ENCODE measurements around the gene PTPN20.

Gene PTPN20

DNA sequence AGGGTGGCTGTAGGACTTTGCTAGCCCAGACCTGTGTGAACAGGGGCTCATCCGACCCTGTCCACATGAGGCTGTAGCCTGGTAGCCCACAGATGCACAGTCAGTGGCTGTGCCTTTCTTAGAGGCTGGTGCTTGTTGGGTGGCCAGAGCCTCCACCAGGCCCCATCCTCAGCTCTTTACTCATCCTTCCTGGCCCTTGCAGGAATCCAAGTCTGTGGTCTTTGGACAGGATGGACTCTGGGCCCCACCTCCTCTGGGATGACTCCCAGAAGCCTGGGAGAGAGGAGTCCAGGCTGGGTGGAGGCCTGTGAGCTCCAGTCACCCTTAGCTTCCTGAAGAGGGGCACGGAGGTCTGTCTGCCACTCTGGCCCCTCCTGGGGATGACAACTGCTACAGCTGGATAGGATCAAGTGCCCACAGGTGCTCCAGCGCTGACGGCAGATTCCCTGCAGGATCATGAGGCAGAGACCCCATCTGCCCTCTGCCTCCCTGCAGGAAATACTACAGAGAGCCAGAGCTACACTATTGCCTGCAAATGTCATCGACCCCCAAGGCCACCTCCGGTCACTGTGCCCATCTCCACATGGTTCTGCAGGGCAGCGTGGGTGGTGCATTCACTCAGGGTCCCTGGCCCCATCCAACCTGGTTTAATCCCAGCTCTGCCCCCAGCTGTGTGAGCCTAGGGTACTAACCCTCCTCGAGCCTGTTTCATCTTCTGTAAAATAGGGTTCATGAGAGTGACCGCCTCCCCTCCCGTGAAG is 114.5 kb downstream of the PTPN20 start:
- TF ChIP-seq EZH2phosphoT487 (IDR thresholded peaks at IDR 0.05; ENCODE audit: borderline replicate concordance), result no peak
- TF ChIP-seq, protein P1, sequence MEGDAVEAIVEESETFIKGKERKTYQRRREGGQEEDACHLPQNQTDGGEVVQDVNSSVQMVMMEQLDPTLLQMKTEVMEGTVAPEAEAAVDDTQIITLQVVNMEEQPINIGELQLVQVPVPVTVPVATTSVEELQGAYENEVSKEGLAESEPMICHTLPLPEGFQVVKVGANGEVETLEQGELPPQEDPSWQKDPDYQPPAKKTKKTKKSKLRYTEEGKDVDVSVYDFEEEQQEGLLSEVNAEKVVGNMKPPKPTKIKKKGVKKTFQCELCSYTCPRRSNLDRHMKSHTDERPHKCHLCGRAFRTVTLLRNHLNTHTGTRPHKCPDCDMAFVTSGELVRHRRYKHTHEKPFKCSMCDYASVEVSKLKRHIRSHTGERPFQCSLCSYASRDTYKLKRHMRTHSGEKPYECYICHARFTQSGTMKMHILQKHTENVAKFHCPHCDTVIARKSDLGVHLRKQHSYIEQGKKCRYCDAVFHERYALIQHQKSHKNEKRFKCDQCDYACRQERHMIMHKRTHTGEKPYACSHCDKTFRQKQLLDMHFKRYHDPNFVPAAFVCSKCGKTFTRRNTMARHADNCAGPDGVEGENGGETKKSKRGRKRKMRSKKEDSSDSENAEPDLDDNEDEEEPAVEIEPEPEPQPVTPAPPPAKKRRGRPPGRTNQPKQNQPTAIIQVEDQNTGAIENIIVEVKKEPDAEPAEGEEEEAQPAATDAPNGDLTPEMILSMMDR (conservative IDR thresholded peaks at IDR 0.05; ENCODE audit: low read length), result no peak
- no peak overlapping the region for H3K4me3 ChIP-seq (ENCODE audit: low read length, poor library complexity, severe bottlenecking)
- H2AFZ ChIP-seq (ENCODE audit: low read length), result no peak overlapping the region
- H3K36me3 ChIP-seq (ENCODE audit: insufficient read depth, low read length), result no peaks in the 10 kb centered on the region
- H3K9me2 ChIP-seq (replicated peaks; ENCODE audit: low read depth, low read length), result no peaks in the 10 kb centered on the region
- H3F3A ChIP-seq (ENCODE audit: low read depth), result no peaks in the 10 kb centered on the region
- H3K9me3 ChIP-seq (ENCODE audit: insufficient read depth, low read depth, low read length), result no peaks in the 10 kb centered on the region
- peaks cover 6% of the 10 kb centered on the region for H3K4me1 ChIP-seq (ENCODE audit: insufficient read depth, low read length, poor library complexity, severe bottlenecking)
- no peak overlapping the region for H3K4me2 ChIP-seq (ENCODE audit: low read depth, low read length, poor library complexity, severe bottlenecking)
- no peaks in the 10 kb centered on the region for H3K27me3 ChIP-seq (ENCODE audit: insufficient read depth, low read length, poor library complexity, severe bottlenecking)
- H3K79me2 ChIP-seq (ENCODE audit: insufficient read depth, low read length), result no peaks in the 10 kb centered on the region
- no peak overlapping the region for H3K9ac ChIP-seq (ENCODE audit: low read depth, low read length, poor library complexity, severe bottlenecking)
- no peaks in the 10 kb centered on the region for H4K20me1 ChIP-seq (ENCODE audit: insufficient read depth, low read length, poor library complexity, severe bottlenecking)

- no peaks in the 10 kb centered on the region for H3F3A ChIP-seq (ENCODE audit: low read depth)
- H3K4me2 ChIP-seq (ENCODE audit: low read depth, low read length, poor library complexity, severe bottlenecking), result no peak overlapping the region
- peaks cover 6% of the 10 kb centered on the region for H3K4me1 ChIP-seq (ENCODE audit: insufficient read depth, low read length, poor library complexity, severe bottlenecking)
- no peaks in the 10 kb centered on the region for H3K79me2 ChIP-seq (ENCODE audit: insufficient read depth, low read length)
- H3K36me3 ChIP-seq (ENCODE audit: insufficient read depth, low read length), result no peaks in the 10 kb centered on the region
- no peaks in the 10 kb centered on the region for H3K9me3 ChIP-seq (ENCODE audit: insufficient read depth, low read depth, low read length)
- no peak overlapping the region for H3K4me3 ChIP-seq (ENCODE audit: low read length, poor library complexity, severe bottlenecking)
- TF ChIP-seq EZH2phosphoT487 (IDR thresholded peaks at IDR 0.05; ENCODE audit: borderline replicate concordance), result no peak
- TF ChIP-seq, protein P1 (conservative IDR thresholded peaks at IDR 0.05; ENCODE audit: low read length), result no peak
- H3K27me3 ChIP-seq (ENCODE audit: insufficient read depth, low read length, poor library complexity, severe bottlenecking), result no peaks in the 10 kb centered on the region
- no peak overlapping the region for H2AFZ ChIP-seq (ENCODE audit: low read length)
- H4K20me1 ChIP-seq (ENCODE audit: insufficient read depth, low read length, poor library complexity, severe bottlenecking), result no peaks in the 10 kb centered on the region
- H3K9ac ChIP-seq (ENCODE audit: low read depth, low read length, poor library complexity, severe bottlenecking), result no peak overlapping the region
- H3K9me2 ChIP-seq (replicated peaks; ENCODE audit: low read depth, low read length), result no peaks in the 10 kb centered on the region
These were observed 115.3 kb downstream of the PTPN20 start for GRCh38 chr10:47026301-47027107.

DNA sequence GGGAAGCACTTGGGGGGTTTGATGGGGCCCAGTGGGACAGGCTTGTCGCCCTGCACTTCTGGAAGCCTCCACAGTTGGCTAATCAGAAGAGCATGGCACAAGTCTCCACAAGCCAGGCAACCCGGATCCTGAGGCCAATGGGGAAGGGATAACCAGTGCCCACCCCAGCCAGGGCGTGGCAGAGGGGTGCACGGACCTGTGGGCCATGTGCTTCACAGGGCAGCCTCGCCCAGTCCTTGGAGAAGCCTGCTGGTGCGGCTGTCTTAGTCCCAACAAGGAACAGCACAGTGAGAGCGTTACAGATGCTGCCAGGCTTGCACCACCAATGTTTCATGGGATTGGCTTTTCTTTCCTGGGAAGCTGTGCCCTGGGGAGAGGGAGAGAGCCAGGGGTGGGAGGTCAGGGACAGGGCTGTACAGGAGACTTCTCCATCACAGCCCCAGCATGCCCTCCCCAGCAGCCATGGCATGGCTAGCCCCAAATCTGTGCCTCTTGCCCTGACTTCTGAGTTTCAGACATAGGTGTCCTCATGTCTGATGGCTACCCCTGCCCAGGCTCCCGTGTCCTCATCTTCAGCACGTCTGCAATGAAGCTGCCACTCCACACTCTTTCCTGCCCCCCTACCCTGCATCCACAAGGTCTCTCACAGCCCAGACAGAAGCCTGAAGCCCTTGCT is 116.0 kb downstream of the PTPN20 start:
- H3K27me3 ChIP-seq (ENCODE audit: insufficient read depth, low read length, poor library complexity, severe bottlenecking), result no peaks in the 10 kb centered on the region
- no peak overlapping the region for H3K9ac ChIP-seq (ENCODE audit: low read depth, low read length, poor library complexity, severe bottlenecking)
- no peaks in the 10 kb centered on the region for H3K9me3 ChIP-seq (ENCODE audit: insufficient read depth, low read depth, low read length)

More for the DNA sequence above, 116.0 kb downstream of the PTPN20 start:
- no peak overlapping the region for H3K4me2 ChIP-seq (ENCODE audit: low read depth, low read length, poor library complexity, severe bottlenecking)
- no peaks in the 10 kb centered on the region for H4K20me1 ChIP-seq (ENCODE audit: insufficient read depth, low read length, poor library complexity, severe bottlenecking)
- H3F3A ChIP-seq (ENCODE audit: low read depth), result no peaks in the 10 kb centered on the region
- H2AFZ ChIP-seq (ENCODE audit: low read length), result no peak overlapping the region
- no peaks in the 10 kb centered on the region for H3K9me2 ChIP-seq (replicated peaks; ENCODE audit: low read depth, low read length)
- TF ChIP-seq EZH2phosphoT487 (IDR thresholded peaks at IDR 0.05; ENCODE audit: borderline replicate concordance), result no peak
- TF ChIP-seq, protein P1 (conservative IDR thresholded peaks at IDR 0.05; ENCODE audit: low read length), result no peak
- no peak overlapping the region for H3K4me3 ChIP-seq (ENCODE audit: low read length, poor library complexity, severe bottlenecking)
- H3K79me2 ChIP-seq (ENCODE audit: insufficient read depth, low read length), result no peaks in the 10 kb centered on the region
- H3K4me1 ChIP-seq (ENCODE audit: insufficient read depth, low read length, poor library complexity, severe bottlenecking), result peaks cover 6% of the 10 kb centered on the region
- no peaks in the 10 kb centered on the region for H3K36me3 ChIP-seq (ENCODE audit: insufficient read depth, low read length)
